ENCODE data around the gene ZNF503. TPM values are rescaled to one million over a fixed set of nuclear protein-coding genes. Genes with fewer than 3 reads are reported as not detected.

Gene ZNF503
- total RNA-seq, 4 donors from 2014 or later: 12.1 to 99.4 (median 26.0) TPM

GRCh38 chr10:75397496-75398199, 3.9 kb downstream of the ZNF503 start:
- intact Hi-C loops (cut with DNase I; ENCODE audit: low total_unique reads): loop anchor here (5.0 to 10.0 kb wide), 4 partner anchors 507 to 907 kb away; no protein-coding TSS in a partner anchor

GRCh38 chr10:75396631-75397495, 4.7 kb downstream of the ZNF503 start:
- H3K36me3 ChIP-seq: no peaks in the 10 kb centered on the region
- no peaks in the 10 kb centered on the region for H3K4me1 ChIP-seq
- no peaks in the 10 kb centered on the region for H3K9me3 ChIP-seq
- peak overlapping the region; percentile 97 to 98 for H3K27ac ChIP-seq
- TF ChIP-seq CTCF (IDR thresholded peaks at IDR 0.05): no peak
- DNase-seq: peak; percentile 40 to 53
- peak overlapping the region; percentile 81 to 82 for H3K4me3 ChIP-seq
- no peaks in the 10 kb centered on the region for H3K27me3 ChIP-seq
- intact Hi-C loops (cut with DNase I; ENCODE audit: low total_unique reads): loop anchor here (5.0 to 10.0 kb wide), 4 partner anchors 508 to 908 kb away; no protein-coding TSS in a partner anchor

More at GRCh38 chr10:75397496-75398199, 3.9 kb downstream of the ZNF503 start:
- Histone ChIP-seq H3K4me1 (no peaks in the 10 kb centered on the region), H3K9me3 (no peaks in the 10 kb centered on the region), H3K4me3 (peak overlapping the region; percentile 81 to 82), H3K36me3 (no peaks in the 10 kb centered on the region), H3K27ac (peak overlapping the region; percentile 97 to 98), H3K27me3 (no peaks in the 10 kb centered on the region)
- TF ChIP-seq CTCF (IDR thresholded peaks at IDR 0.05) (no peak), POLR2A (IDR thresholded peaks at IDR 0.05) (no peak)
- peak; percentile 26 to 43 for DNase-seq

- H3K4me3 ChIP-seq: peak overlapping the region; percentile 81 to 82
- H3K27ac ChIP-seq: peak overlapping the region; percentile 97 to 98
- TF ChIP-seq CTCF (IDR thresholded peaks at IDR 0.05) (no peak), POLR2A (IDR thresholded peaks at IDR 0.05) (peak in 1 of 2 donors; percentile 17)
- intact Hi-C loops (cut with DNase I; ENCODE audit: low total_unique reads): loop anchor here (5.0 to 10.0 kb wide), 4 partner anchors 509 to 909 kb away; no protein-coding TSS in a partner anchor
- no peaks in the 10 kb centered on the region for H3K36me3 ChIP-seq
- no peaks in the 10 kb centered on the region for H3K4me1 ChIP-seq
- H3K9me3 ChIP-seq: no peaks in the 10 kb centered on the region
- DNase-seq: peak; percentile 45 to 49
- H3K27me3 ChIP-seq: no peaks in the 10 kb centered on the region
Measured at GRCh38 chr10:75395932-75396630, 5.5 kb downstream of the ZNF503 start.

- no peaks in the 10 kb centered on the region for H3K36me3 ChIP-seq
- H3K27ac ChIP-seq: peak overlapping the region; percentile 97 to 98
- no peaks in the 10 kb centered on the region for H3K9me3 ChIP-seq
- intact Hi-C loops (cut with DNase I; ENCODE audit: low total_unique reads): loop anchor here (5.0 to 10.0 kb wide), 4 partner anchors 510 to 910 kb away; no protein-coding TSS in a partner anchor
- no peaks in the 10 kb centered on the region for H3K4me1 ChIP-seq
- no peaks in the 10 kb centered on the region for H3K27me3 ChIP-seq
- peak; percentile 61 to 73 for DNase-seq
- TF ChIP-seq CTCF (IDR thresholded peaks at IDR 0.05) (peak; percentile 60 to 99 (median 93)), POLR2A (IDR thresholded peaks at IDR 0.05) (peak; percentile 11 to 16)
- H3K4me3 ChIP-seq: peak overlapping the region; percentile 81 to 82
Measured at GRCh38 chr10:75395066-75395931, 6.3 kb downstream of the ZNF503 start.

Data from uterus (tissue), 4 donors.